GM19397 (cell line): ENCODE measurements around the gene NRN1.
"Not testable (repeated sequence)": the region's sequence is repeated elsewhere in the genome, so short reads cannot be mapped to it uniquely, and the experiment has no call there.

Source experiments
- ATAC-seq: cut with Tn5 transposase; IDR thresholded peaks from one replicate; pipeline ENCODE4 v1.9.1; 2021; ENCODE audit warnings: mild to moderate bottlenecking, moderate library complexity; ENCODE audit not compliant: unreplicated experiment

Gene NRN1

DNA sequence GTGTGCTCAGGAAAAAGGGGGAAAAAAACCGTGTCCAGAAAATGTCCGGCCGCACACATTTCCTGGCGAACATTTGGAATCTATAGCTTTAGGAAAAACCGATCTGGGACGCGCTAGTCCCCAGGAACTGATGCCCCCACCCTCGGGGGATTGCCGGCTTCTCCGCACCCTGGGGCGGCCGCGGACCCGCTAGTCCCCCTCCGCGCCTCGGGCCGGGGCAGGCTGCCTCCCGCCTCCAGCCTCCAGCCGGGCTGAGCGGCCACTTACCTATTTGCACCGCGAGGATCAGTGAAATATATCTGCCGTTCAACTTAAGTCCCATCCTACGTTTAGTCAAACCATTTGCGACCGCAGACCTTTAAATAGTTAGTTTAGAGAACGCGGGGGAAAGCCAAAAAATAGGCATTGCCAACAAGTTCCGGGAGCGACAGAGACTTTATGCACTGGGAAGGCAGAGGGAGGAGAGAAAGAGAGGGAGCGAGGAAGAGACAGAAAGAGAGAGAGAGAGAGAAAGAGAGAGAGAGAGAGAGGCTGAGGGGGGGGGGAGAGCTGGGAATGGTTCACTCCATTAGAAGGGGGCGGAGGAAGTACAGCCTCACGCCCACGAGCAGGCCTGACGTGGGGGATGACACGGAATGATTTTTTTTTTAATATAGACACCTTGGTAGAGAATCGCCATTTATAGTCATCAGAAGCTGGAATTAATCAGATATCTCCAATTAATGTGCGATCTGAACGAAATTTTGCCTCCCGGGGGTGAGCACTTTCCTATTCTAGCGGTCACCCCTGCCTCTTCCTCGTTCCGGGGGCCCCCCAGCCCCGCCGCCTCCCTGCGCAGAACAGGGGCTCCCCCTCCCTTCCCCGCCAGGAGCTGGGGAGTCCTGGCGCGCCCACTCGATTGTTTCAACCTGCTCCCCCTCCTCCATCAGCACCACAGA, at the start of gene NRN1:
Gene NRN1 (minus strand): TSS at position 498 of the 938 bp plus-strand sequence. CDS start 176 bp downstream, at position 322.
- ATAC-seq: no peak

DNA sequence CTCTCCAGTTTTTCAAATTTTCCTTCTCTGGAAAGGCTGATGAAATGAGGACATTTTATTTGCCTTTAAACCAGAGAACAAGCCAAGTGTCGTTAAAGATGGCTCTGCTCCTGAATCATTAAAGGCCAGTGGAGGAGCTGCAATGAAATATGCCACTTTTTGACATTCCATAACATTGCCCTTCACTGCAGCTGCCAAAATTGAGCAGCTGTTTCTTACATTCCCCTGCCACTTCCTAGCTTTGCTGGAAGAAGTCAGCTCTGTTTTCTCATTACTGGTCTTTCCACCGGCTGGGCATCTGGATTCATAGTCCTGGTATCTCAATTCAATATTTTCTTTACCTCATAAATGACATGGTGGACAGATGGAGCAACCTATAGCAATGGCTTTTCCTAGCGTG, 45.5 kb upstream of the NRN1 start:
- ATAC-seq: no peak

GRCh38 chr6:6046716-6047115, 40.0 kb upstream of the NRN1 start:
- no peak for ATAC-seq

GRCh38 chr6:6039946-6040509, 33.3 kb upstream of the NRN1 start:
- ATAC-seq: no peak

DNA sequence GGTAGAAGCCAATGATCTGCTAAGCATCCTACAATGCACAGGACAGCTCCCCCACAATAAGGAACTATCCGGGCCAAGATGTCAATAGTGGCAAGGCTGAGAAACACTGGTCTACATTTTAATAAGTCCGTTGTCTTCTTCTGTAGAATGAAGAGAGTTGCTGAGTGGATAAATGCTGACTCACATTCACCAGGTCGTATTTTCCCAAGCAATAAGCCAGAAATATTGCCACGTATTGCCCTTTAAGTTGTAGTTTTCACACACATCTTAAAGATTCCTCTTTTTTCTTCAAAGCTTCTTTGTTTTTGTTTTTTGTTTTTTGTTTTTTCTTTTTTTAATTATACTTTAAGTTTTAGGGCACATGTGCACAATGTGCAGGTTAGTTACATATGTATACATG, 30.5 kb upstream of the NRN1 start:
- ATAC-seq: no peak

DNA sequence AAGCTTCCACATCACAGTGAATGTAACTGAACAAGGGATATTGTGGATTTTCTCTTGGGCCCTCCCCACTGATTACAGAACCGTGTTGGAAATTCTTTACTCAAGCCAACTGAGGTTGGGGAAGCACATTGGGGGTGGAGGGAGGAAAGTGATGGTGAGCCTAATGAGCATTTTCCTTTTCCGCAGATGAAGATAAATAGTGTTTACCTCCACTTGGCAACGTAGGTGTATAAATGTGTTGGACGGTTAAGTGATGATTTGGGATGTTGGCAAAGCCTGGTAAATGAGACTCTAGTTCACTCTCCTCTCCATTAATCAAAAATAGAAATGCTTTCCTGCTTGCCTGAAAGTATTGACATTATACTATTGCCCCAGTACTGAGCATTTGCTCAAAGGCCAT, 27.1 kb upstream of the NRN1 start:
- ATAC-seq: no peak

- ATAC-seq: no peak
Measured at GRCh38 chr6:6026513-6027205, 19.9 kb upstream of the NRN1 start.

- ATAC-seq: no peak
Measured at GRCh38 chr6:6025736-6026135, 19.0 kb upstream of the NRN1 start.

DNA sequence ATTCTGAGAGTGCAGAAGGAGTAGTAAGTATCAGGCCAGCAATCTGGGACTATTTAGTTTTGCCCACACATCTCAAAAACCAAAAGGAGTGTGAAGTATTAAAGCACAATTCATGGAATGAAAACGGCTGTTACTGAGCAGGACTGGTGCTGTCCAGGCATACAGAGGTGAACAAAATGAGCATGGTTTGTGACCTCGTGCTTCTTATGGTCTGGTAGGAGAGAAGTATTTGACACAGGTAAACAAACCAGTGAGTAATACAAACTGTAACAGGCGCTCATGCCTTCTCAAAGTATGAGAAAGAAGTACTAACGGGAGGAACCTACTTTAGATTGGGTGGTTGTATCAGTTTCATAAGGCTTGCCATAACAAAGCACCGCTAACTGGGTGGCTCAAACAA, 17.5 kb upstream of the NRN1 start:
- ATAC-seq: no peak

DNA sequence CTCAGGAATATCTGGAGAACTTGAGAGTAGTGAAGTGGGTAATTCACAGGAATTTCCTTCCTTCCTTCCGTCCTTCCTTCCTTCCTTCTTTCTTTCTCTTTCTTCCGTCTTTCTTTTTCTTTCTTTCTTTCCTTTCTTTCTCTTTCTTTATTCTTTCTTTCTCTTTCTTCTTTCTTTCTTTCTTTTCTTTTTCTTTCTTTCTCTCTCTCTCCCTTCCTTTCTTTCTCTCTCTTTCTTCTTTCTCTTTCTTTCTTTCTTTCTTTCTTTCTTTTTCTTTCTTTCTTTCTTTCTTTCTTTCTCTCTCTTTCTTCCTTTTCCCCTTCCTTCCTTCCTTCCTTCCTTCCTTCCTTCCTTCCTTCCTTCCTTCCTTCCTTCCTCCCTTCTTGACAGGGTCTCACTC, 16.1 kb upstream of the NRN1 start:
- ATAC-seq: not testable (repeated sequence)

GRCh38 chr6:6008648-6009421, 2.1 kb upstream of the NRN1 start:
- ATAC-seq: peak; percentile 72

DNA sequence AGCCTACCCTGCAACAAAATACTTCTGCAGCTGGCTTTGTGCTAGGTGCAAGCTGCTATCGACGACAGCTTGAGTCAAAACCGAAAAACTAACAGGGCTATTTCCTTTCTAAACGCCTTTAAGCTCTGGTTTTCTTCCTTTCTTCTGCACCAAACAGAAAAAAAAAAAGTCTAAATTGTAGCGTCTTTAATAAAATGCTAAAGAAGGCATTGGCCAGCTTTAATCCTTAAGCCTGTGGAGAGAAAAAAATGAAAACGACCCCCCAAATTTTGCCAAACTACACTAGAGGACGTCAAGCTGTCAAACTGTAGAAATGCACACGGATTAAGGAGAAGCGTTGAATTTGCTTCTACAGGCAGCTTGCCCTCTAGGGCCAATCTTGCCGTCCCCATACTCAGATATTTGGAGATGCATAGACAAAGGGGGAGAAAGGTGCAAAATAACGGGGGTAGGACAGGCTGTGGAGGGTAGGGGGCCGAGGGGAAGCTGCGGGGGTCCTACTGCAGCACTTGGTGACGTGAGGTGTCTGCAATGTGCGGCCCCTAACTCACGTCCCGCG, 1.4 kb upstream of the NRN1 start:
- ATAC-seq: peak; percentile 4

DNA sequence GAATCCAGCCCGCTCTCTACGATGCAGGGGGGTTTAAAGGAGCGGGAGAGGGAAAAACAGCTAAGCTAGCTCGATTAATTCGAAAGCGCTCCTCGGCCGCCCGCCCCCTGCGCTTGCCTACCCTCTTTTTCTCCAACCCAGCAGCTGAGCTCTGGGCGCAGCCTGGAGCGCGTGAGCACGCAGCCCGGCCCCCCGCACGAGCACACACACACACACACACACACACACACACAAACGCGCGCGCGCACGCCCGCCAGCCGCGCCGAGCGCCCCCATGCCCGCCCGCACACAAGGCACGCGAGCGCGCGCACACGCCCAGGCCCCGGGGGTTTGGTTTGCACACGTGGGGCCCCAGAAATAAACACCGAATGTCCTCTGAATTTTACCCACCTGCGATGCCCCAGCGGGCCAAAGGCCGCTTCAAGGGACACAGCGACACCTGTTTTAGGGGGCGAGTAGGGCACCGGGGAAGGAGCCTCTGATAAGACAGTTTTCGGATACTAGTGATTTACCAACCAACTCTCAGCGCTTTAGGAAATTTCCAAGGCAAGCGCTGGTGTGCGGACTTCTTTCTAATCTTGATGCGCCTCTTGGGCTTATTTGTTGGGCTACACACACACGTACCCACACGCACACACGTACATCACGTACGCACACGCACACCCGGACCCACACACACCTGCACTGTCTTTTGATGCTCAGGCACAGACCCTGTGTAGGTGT, 802 bp upstream of the NRN1 start:
- no peak for ATAC-seq

DNA sequence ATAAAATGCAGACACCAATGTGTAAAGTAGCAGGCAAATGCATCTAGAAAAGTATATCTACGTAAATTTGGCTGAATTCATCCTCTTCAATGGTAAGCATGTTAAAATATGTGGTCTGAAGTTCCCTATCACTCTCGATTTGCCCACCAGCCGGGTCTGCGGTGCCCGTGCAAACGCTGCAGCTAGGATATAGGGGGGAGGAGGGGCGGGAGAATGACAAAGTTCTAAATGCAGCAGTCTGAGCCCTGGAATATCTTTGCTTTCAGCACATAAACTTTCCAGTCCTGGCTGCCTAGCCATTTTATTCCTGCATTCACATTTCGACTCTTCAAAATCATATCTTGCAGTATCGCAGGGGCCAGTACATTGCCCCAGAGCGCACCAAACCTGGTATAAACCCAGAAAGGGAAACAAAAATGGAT, 708 bp downstream of the NRN1 start:
- ATAC-seq: no peak

DNA sequence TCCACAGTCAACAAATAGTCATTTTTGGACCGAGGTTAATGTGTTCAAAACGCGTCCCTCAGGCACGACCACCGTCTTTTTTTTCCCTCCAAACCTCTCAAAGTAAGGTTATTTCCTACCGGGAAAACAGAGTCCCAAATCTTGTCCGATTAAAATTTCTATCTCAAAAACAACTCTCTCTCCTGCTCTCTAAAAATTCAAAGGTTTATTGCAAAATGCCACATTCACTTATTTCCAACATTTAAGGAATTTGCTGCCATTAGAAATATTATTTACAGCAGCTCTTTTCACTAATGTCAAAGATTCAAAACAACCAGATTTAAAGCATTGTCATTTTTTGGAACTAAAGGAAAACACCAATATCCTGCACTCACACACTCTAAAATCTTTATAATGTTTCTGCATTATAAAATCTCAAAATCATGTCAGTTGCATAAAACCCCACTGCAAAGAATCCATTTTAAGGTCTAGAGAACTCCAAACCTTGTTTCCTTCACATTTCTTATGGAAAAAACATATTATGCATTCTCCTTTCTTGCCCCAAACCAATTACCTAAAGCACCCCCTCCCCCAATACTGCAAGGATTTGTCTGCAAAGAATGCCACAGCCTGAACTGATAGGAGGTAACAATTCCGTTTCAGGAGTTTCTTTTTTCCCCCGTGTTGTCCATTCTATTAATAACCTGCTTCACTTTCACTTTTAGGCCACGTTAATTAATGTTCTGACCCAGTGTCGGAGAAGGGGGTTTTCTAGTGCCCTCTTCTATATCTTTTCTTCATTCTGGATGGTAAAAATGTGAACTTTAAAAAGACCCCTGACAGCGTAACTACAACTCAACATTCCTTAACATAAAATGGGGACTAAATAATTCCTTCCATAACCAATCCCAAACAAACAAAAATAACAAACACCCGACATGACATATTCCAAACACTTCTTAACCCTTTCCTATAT, 1.4 kb downstream of the NRN1 start:
- no peak for ATAC-seq

DNA sequence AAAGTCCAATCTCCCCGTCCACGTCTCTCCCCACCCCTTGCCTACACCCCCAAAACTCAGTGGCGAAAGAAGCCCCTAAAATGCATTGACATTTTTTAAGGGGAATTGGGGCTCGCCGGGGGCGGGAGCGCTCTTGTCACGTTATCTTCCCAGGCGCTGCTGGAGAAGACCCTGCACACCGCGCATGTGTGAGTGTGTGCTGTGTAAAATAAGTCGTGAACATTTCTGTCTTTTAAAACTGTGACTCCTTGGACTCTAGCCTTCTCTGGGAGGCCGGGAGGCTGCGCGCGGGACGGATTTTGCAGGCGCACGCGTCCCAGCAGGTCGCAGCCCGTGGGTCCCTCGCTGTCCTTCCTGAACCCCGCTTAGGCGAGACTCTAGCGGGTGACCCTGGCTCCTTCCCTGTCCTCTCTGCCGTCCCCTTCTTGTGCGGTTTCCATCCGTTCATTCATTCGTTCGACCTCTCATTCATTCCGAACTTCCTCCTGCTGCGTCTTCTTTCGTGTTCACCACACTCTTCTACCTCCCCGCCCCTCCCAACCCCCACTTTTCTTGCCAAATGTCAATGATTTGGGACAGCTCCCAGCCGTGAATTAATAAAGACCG, 2.2 kb downstream of the NRN1 start:
- no peak for ATAC-seq

DNA sequence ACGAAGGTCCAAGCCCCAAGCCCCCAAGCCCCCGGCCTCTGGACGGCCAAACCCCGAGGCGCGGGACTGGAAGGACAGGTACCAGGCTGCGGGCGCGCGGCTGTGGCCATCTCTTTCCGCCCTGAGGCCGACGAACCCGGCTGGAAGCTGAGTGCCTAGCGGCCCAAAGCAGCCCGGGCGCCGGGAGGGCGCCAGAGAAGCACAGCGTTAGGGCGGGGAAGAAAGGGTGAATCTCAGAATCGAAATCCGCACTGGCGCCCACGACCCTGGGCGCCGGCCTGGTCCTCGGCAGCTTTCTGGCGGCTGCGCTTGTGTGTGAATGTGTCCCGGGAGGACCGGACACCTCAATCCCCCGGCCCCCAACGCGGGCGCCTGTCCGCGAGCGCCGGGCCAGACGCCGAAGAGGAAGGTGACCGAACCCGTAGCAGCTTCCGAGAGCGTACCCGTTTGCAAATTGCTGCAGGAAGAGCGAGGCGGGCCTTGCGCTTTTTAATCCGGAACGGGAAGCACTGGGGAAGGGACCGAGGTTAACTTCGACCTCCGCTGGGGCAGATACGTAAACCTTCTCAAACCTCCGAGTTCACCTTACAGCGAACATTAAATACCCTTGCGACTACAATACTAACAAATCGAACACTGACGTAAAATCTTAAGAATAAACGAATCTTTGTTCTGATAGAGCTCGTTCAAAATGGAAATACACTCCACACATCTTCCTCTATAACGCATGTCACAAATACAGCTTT, 2.9 kb downstream of the NRN1 start:
- ATAC-seq: no peak
